Stimulated activated CD8-positive, alpha-beta memory T cell treated with anti-CD3 and anti-CD28 coated beads, Interleukin-12 subunit alpha, Interleukin-12 subunit beta, amount 100 ng/mL, for 4 hours (primary cell): Measurements from ENCODE around the gene HOXB7.

ENCODE experiments used
- DNase-seq: peaks from one replicate; pipeline ENCODE4 v3.0.0-alpha.2; 2020; ENCODE audit warnings: low read depth

Gene HOXB7

GRCh38 chr17:48594538-48595277 lies 16.1 kb downstream of the HOXB7 start:
- DNase-seq = no peak

DNA sequence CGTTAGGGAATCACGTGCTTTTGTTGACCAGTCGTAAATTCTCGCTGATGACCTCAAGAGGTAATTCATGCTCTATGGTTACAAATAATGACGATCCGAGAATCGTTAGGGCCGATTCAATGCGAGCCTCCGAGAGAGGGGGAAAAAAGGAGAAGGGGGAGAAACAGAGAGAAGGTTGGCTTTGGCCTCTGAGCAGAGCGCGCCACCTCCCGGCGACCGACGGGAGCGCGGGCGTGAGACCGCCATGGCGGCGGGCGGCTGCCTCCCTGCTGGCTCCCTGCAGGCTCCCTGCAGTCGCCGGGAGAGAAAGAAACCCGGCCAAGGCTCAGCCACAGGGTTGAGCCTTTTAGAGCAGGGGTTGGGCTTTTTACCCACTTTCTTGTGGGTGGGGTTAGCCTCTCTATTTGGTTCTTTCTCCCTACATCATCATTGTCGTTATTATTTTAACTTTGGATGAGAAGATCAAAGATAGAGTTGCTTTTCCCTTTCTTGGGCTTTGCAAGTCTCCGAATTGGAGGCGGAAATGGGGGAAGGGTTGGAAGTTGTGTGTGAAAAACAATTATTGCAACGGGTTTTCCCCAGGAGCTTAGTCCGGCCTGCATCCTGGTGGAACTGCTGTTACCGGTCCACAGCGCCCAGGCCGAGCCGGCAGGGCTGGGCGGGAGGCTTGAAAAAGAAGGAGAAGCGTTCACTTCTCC lies 16.8 kb downstream of the HOXB7 start:
- peak; percentile 64 for DNase-seq

GRCh38 chr17:48593126-48593829 lies 17.5 kb downstream of the HOXB7 start, which contains the start of gene HOXB5:
HOXB5 (minus strand) TSS chr17:48593779; CDS start chr17:48593682, 97 bp downstream.
- no peak for DNase-seq

DNA sequence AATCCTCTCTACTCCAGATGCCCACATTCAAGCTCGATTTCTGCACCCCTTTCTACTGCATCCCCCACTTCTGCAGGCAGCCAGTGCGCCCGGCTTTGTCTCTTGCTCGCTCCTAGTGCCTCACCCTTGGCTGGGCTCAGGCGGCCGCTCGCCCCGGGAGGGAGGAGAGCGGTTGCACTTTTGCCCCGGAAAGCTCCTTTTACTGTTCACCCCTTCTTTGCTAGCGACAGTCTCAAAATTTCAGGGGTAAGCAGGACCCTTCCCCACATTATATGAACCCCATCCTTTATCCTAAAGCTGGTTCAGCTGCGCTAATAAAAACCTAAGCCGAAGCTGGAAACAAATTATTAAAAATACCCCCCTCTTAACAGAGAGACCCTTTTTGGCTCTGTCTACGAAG lies 18.2 kb downstream of the HOXB7 start:
- no peak for DNase-seq

- DNase-seq = no peak
Measured at GRCh38 chr17:48592057-48592514, 18.7 kb downstream of the HOXB7 start.

GRCh38 chr17:48591255-48592056 lies 19.4 kb downstream of the HOXB7 start:
- no peak for DNase-seq

DNA sequence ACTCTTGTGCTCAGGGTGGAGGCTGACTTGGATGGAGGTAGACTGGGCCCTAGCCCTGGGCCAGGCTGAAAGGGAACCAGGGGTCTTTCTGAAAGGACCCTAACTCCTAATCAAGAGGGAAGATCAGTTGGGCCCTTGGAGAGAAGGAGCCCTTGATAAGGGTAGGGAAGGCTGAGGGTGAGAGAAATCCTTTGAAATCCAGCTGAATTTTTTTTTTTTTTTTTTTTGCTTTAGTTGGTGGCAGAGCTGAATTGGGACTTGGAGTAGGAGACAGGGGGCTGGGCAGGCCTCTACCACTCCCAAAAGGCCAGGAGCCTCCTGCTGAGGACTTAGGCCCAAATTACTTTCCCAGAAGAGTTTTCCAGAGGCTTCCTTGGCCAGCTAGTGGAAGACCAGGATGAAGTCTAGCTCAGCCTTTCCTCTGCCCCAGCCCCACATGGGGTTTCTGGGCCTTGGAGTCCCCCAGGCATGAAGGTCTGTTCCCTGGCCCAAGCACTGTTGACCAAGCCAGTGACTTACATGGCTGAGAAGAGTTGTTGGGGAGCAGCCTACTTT lies 20.1 kb downstream of the HOXB7 start:
- DNase-seq = no peak

GRCh38 chr17:48589831-48590606 lies 20.8 kb downstream of the HOXB7 start, which contains the start of gene HOXB3:
HOXB3 (minus strand) TSS chr17:48590241; CDS start chr17:48552474, 37,767 bp downstream.
- no peak for DNase-seq

- DNase-seq = no peak
Measured at GRCh38 chr17:48589060-48589830, 21.6 kb downstream of the HOXB7 start.

- no peak for DNase-seq
Measured at GRCh38 chr17:48588528-48588927, 22.3 kb downstream of the HOXB7 start.

DNA sequence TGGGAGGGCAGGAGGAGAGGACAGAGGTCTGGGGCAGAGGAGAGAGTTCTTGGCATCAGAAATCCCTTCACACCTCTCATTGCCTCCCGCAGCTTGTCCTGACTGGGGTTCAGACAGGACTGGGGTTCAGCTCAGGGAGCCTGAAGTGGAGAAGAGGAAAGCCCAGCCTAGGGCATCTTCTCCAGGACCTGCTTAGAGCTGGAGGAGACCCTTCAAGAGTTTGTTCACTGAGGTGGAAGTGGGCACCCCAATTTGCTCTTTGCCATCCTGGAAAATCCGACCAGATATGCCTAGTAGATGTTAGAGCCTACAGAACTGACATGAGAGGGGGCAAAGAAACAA lies 22.8 kb downstream of the HOXB7 start:
- DNase-seq = no peak

- no peak for DNase-seq
Measured at GRCh38 chr17:48587276-48588073, 23.3 kb downstream of the HOXB7 start.

DNA sequence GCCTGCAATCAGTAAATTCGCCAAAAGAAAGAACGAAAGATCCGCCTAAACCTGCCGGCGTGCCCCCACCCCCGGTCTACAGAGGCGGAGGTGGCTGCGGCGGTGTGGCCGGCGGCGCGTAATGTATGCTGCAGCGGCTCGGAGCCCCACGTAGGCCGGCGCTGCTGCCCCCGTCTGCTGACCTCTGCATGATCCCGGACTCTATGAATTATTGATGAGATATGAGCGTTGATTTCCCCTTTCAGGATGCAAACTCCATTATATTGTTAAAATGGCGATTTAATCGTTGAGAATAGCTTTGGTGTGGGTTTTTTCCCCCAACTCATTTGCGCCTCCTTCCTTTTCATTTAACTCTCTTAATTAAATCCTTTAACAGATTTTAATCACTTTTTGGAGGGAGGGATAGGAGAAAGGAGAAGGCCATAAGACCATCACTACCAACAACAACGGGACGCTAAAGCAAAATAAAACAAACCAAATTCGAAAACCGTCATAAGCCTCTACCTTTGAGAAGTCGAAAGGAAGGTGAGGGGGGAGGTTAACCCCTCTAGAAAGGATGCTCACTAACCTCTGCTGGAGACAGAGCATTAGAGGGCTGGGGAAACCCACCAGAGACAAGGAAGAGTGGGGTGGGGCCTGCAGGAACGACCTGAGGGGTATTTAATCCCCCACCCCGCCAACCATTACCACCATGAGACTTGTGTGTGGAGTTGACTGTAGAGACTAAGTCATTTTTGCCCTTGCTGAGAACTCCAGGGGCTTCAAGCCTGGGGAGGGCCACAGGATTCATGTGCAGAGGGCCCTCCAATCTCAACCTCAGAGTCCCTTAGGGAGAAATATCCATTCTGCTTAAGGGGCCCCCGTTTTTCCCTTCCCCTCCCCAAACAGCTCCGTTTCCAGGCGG lies 24.2 kb downstream of the HOXB7 start:
- DNase-seq = no peak

DNA sequence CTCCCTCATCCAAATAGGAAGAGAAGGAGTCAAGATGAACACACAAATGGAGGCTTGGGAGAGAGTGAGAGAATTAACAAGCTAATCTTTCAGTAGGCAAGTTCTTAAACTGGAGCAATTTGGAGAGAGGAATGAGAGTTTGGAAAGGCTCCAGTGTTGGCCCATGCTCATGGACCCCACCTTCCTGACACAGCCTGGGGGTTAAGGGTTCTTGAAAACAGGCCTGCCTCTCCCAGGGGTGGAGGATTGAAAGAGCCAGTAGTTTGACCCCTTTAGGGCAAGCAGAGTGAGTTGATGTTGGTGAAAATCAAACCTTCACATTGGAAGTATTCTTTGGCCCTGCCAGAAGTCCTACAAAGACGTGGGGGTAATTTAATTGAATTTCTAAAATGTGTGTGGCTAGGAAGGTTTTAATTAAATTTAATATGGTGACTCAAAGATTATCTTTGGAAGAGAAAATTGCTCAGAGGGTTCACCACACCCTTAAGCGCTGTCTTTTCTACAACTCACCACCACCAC lies 26.5 kb downstream of the HOXB7 start:
- no peak for DNase-seq

- no peak for DNase-seq
Measured at GRCh38 chr17:48583708-48584222, 27.1 kb downstream of the HOXB7 start.

GRCh38 chr17:48582750-48583069 lies 28.1 kb downstream of the HOXB7 start:
- no peak for DNase-seq

DNA sequence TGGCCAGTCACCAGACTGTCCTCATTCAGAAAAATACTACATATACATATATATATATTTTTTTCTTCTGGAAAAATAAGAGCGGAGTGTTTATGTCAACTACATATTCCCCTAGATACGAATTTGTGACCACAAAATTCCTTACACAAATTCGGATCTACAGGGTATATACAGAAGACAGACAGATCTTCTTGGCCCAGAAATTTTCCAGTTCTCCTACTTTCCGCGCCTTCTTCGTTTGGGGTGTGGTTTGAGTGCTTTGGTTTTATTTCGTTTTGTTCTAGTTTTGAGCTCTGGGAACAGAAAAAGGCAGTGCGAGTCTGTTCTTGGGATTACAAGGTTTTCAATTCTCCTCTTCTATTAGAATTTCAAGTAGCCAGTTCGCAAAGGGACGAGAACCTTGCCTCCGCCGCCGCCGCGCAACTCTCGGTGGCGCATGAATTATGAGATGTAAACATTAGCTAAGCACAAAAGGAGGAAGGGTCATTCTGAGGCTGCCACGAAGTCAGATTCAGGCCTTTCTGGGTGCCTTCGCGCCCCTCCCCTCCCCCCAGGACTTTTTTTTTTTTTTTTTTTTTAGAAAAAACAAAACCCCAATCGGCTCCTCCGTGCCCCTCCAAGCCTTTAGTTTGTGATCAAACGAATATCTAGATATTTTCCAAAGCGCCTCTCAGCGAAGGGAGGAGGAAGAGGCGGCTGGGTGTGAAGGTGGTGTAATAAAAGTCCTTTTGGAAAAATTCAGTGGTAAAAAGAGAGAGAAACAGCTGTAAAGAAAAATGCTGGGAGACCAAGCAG lies 30.9 kb downstream of the HOXB7 start:
- no peak for DNase-seq
